ENCODE results near the gene SLX4IP.
"Not testable (repeated sequence)": the region's sequence is repeated elsewhere in the genome, so short reads cannot be mapped to it uniquely, and the experiment has no call there.

The SLX4IP gene

DNA sequence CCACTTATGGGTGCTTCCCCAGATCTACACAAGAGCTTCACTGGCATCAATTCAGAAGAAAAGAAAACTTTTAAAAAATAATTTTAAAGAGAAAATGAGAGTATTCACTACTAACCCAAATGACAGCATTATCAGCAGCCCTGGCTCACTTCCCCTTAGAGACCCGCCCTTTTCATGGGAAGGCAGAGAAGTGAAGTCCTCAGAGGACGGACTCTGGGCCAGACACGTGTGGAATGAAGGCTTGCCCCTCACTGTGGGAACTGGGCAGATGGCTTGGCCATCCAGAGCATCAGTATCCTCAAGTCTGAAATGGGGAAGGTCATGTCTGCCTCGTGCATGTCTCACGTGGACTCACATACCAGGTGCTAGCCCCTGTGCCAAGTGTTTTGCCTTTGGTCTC lies 175.1 kb downstream of the SLX4IP start:
- no peak for DNase-seq

DNA sequence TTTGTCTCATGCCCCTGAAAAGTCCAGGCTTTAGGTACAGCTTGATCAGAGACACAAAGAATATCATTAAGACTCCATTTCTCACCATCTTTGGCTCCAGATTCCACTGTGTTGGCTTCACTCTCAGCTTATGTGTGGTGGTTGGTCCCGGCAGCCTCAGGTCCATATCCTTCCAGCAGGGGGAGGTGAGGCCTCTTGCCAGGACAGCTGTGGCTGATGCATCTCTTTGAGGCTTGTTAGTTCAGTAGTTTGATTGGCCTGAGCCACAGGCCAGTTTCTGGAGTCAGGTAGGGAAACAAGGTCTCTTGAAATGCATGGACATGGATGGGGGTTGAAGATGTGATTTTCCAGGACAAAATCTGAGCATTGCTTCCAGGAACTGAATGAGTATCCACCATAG lies 176.3 kb downstream of the SLX4IP start:
- DNase-seq = peak; percentile 48

DNA sequence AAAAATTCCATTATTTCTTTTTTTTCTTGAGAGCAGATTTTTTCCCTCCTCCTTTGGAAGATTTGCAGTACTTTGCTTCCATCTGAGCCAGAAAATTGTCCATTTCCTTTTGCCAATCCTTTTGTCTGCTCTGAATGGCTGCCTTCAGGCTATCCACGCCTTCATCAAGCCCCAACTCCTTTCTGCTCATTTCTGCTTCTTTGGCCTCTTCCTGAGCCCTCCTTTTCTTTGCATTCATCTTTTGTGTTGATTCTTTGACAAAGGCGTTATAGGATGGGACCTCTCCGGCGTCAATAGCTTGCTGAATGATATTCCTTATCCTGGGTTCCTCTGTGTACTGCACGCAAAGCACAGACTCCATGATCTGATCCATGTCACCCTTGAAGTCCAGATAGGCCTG lies 178.3 kb downstream of the SLX4IP start:
- not testable (repeated sequence) for DNase-seq

DNA sequence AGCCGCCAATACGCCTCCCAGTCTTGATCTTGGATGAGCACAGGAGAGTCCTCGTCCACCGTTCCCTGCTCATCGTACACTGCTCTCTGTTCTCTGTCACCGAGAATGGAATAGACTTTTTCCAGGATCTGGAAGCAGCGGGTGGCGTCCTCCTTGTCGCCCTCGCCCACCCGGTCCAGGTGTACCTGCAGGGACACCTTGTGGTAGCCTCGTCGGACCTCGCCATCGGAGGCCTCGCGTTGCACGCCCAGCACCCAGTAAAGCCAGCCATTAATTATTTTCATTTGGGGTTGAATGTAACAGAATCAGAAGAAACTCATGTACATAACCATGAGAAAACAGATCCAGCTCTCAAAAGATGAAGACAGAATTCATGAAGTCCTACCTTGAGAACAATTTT lies 178.8 kb downstream of the SLX4IP start:
- no peak for DNase-seq

DNA sequence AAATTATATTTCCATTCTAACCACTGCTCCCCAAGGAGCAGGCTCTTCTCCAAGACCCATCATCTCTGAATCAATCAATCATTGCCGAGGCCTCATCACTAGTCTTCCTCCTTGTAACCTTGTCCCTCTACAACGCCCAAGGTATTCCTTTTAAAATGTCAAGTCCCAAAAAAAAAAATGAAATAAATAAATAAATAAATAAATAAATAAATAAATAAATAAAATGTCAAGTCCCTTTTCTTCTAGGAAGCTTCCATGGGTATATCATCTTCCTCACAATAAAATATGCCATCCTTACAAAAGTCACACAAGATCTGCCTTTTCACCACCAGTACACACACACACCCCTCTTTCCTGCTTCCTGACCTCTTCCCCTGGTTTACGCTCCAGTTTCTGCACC lies 181.1 kb downstream of the SLX4IP start:
- no peak for DNase-seq

DNA sequence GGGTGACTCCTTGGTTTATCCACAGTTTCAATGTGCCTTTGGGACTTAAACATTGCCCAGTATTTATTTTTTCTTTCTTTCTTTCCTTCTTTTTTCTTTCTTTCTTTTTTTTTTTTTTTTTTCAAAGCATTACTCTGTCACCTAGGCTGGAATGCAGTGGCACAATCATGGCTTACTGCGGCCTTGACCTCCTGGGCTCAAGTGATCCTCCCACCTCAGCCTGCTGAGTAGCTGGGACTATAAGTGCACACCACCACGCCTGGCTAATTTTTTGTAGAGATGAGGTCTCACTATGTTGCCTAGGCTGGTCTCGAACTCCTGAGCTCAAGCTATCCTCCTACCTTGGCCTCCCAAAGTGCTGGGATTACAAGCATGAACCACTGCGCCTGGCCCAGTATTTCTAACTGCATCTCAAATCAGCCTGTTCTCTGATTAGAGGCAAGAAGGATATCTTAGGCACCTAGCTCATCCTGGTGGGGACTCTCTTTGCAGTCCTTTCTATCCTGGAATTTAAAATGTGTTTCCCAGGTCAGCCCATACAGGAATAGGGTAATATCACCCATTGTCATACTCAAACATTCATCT lies 182.5 kb downstream of the SLX4IP start:
- not testable (repeated sequence) for DNase-seq

DNA sequence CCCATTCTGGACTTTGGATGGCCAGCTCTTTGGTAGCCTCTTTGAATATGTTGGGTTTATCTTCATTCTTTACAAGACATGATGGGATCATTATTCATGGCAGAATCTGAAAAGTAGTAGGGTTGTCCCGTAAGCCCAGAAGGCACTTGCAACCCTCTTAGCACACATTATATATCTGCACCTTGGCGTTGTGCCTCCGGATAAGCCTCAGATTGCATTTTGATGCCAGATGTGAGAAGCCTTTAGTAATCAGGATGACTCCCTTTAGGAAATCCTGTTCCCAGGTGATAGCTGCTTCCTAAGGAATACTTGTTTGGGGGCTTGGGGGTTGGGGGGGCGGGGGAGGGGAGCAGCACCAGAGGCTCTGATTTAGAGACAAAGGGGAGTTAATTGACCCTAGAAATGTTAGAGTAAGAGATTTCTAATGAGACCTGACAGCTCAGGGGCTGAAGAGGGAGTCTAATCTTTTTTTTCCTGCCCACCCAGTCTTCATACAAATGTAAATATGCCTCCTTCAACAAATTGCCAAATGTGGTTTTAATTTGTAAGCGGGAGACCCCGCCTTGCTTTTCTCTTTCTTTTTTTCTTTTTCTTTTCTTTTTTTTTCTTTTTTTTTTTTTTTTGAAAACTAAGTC lies 183.6 kb downstream of the SLX4IP start:
- DNase-seq = no peak

DNA sequence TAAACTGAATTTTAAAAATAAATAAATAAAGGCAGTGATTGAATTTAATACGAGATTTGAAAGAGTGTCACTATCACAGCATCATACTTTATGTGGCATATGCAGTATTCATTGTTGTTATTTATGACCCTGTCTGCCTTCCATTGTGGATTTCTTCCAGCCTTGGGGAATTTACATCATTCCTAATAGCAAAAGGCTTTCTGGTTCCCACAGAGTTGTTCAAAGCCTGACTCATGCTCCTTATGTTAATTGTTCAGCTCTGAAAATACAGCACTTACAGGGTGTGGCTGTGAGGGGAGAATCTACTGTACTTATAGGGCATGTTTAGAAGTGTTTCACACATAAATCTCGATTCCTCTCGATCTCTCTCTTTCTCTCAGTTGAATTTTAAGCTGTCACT lies 184.3 kb downstream of the SLX4IP start:
- DNase-seq = peak; percentile 91

DNA sequence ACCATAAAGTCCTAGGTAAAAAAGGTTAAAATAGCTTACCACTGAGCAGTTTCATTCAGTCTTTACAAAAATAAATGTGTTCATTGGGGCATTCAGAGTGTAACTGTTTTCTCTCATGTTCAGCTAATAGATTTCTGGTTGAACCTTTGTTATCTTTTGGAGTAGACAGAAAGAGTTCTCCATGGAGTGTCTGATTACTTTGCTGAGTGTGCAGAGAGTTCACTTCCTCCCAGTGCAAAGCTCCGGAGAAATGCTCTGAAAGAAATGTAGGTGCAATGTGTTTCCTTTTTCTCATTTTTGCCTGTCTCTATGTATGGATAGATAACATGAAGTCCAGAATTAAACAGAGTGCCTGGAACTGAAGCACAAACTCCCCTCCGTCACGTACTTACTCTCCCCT lies 186.0 kb downstream of the SLX4IP start:
- no peak for DNase-seq

DNA sequence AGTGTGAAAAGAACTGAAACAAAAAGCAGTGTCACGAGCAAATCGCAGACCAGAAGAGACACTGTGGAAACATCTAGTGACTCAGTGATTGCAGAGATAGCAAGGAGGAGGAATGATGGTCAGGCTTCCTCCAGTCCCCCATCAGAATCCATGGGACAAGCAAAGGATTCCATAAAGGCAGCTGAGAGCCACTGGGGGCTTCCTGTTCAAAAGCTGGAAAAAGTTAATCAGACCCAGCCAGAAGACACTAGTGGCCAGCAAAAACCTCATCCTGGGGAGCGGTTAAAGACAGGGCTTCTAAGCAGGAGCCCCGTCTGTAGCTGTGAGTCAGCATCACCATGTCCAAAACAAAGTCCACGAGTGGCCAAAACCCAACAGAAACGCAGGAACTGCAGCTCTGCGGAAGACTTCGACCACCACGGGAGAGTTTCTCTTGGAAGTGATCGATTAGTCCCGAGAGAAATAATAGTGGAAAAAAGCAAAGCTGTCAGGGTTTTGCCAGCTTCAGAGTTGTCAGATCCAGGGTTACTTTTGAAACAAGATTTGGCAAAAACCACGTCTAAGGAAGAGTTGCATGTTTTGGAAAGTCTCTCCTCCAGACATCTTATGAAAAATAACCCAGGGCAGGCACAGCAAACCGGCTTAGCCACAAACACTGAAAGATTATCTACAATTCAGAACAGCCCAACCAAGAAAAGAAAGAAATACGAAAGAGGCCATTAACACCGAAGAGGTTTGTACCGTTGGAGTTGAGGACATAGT lies 187.7 kb downstream of the SLX4IP start:
- DNase-seq = peak; percentile 70

DNA sequence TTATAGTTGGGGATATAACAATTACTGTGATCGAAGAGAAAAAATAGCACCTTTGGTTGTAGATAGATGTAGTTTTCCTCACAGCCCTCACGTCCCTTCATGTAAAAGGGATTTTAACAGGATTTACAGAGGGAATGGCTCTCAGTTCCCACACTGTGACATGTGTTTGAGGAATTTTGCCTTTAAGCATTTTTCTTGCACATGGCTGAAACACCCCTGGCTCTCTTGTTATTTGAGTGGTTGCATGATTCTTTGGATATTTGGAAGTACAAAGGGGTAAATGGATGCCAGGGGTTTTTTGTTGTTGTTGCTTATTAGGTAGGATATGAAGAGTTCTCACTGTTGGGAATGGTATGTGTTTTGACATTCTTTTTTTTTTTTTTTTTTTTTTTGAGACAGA lies 190.5 kb downstream of the SLX4IP start:
- DNase-seq = peak; percentile 68

DNA sequence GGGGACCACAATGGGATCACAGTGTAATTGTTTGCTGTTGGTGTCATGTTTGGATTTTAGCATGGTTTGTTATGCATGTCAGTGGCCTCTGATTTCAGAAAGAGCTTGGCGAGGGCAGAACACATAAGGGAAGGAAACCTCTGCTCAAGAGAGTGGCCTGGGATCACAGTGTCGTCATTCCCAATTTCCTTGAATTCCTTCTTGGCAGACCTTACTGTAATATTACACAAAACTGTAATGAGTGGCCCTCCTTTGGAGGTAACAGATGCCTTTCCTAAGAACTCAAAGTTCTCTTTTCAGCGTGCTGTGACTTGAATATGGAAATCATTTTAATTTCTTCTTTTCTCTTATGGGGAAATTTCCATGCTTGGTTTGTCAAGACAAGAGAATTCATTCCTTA lies 191.8 kb downstream of the SLX4IP start:
- DNase-seq = no peak

DNA sequence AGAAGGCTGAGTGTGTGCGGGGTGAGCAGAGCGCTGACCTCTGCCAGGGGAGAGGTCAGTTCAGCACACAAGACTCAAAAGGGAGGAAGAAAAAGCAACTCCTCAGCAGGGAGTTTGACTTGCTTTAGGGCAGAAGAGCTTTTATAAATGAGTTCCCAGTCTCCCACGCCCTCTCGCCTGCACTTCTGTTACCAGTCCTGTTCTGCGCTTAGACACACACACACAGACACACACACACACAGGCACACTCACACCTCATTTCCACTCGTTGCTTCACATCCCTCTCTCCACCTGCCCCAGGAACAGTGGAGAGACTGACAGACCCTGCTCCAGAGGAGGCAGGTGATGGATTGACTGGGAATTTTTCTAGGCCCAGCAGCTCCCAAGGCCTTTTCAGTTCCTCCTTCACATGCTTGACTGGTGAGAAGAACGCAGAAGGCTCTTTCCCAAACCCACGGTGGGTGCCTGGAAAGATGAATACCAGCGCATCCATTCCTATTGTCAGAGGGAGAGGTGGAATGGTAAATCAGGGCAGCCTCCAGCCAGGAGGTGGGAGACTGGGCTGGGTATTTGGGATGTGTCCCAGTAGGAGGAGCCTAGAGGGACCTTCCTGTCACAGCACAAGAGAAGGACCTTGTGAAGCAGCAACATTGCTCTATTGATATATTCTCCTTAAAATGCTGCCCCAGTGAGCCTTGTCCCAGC lies 195.0 kb downstream of the SLX4IP start:
- DNase-seq = no peak

DNA sequence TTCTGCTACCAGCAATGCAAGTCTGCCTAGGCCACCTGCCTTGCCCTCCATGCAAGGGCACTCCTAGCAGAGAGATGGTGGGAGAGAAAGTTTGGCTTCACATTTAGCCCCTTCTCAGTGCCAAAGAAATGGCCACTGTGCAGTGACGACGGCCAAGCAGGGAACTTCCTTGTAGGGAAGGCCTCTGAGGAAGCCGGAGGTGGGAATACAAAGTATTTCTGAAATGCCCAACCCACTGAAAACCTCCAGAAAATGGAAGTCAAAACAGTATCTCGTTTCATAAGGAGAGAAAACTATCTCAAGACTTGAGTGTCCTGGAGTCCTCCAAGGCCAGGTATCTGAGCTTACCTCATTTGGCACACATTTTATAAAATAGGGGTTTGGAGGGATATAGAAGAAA lies 196.0 kb downstream of the SLX4IP start:
- no peak for DNase-seq

DNA sequence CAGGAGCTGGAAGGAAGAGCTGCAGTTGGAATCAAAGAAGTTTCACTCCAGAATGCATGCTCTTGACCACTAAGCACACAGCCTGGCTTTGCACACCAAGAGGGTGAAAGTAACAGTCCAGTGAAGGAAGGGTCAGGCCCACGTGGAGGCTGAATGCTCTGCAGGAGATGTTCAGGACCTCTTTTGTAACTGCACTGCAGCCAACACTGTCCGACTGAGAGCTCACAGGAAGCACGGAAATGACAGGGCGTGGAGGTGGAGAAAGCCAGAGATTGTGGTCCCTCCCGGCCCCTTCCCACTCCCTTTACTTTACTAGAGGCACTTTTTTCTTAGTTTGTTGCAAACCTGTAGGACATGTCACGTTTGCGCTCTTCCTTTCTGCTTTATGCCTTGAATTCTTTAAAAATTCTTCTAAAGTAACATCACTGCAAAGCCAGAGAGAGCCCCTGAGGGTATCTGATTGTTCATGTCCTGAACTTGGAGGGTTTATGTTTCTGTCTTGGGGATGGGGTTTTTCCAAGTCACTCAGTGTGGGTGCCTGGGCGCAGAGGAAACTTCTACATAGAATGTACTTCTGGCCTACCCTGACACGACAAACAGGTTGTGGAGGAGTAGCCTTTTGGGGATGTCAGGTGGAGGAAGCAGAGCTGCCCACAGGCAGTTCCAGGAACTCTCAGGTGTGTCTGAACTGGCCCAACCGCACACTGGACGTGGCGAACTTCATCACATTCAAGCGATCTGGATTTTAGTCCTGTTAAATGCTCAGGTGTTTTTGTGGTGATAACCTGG lies 197.8 kb downstream of the SLX4IP start:
- peak; percentile 71 for DNase-seq

DNA sequence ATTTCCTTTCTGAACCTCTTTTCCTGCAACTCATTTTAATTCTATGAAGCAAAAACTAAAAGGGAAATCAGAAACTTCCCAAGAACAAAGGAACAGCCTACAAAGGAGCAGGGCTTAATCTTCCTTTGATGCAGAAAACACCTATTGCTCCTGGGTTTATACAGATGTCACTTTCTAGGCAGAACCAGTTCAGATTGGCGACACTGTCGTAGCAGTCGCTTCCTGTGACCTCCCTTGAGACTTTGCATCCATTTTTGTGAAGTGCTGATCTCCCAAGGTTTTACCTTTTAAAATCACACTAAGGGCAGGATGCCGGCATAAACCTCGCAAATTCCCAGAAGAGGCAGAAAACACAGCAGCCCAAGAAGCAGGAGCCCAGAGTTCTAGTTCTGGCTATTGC lies 198.6 kb downstream of the SLX4IP start:
- no peak for DNase-seq

DNA sequence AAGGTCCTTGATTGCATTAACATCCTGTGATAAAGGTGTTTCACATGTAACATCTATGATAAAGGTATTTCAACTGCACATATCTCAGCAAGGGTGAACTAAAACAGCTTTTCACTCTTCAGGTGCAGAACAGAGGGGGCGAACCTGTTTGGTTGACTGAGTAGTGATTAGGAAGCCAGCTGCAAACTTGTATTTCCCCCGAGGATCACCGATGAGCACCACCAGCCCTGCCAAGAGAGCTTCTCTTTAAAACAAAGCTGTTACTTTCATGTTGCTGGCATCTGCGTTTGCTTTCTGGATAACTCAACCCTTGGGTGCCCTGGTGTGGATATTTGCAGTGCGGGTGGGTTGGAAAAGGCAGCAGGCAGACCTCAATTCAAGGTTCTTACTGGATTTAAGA lies 199.1 kb downstream of the SLX4IP start:
- no peak for DNase-seq

DNA sequence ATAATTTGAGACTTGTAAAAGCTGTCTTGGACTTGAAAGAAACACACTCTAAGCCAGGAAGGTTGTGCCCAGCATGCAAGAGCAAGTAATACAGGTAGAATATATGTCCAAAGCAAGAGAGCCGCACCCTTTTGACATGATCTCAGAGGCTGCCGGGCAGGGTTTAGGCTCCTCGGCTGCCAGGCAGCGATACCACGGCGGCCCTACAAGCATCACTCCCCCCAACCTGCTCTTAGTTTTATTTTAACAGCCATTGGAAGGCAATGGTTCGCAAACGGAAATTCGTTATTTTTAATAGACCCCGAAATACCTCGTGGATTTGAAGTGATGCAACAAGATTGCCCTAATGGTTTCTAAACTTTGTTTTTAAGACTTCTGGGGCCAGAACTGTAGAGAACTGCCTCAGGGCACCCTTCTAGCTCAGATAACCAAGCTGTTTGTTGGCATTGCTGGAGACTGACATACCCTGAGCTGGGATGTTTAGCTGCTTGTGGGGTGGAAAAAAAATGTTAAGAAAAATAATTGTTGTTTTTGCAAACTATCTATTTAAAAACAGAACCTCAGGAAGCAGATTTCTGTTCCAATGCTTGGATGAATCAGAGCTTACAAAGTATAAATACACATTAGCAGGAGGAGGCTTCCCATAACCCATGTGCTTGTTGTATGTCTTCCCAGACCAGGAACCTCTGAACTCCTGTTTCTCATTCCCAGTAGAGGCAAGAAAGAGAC lies 199.7 kb downstream of the SLX4IP start:
- DNase-seq = peak; percentile 88

DNA sequence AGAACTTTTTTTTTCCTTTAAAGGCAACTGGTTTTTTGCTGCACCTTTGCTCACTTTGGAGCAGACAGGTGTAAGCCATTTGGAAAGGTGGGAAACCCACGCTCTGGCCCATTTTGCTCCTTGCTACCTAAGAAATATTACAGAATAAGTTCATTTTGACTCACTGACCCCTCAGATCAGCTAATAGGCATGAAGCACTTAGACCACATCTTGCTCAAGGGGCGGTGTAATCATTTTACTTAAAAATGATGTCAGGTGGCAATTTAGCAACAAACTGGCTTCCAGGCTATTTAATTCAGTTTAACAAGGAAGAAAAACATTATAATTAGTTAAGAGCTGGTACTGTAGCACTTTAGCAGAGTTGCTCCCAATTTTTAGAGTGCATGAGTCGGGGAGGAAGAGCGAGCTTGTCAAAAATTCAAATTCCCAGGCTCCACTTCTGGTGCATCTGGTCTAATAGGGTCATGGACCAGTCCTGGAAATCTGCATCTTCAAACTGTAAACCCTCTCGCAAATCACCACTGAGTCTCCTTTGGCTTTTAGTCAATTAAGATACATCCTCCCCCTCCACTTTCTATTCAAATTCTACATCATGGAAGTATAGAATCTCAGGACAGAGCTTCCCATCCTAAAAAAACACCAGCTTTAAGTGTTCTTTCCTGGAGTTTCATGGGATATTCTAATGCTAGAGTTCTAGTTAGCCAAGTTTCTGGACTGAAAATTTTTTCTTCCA lies 200.5 kb downstream of the SLX4IP start:
- peak; percentile 31 for DNase-seq

DNA sequence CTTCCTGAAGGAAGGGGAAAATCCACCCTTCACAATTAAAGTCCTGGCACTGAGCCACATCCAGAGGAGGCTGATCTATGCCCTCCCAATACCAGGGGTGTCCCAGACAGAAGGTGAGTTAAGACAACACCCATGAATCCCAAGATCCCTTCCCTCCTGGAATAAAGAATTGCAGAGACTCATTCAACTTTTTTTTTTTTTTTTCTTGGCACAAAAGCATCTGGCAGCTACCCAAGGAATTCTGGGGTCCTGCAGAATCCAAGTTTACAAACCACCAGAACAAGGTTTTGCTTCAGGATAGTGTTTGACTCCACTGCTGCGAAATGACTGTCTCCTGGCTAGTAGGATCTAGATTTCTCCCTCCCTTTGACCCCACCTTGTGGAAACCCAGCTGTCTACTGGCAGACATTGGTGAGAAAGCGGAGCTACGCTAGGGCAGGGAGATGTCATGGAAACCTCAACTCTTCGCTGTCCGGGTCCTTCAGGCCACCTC lies 201.3 kb downstream of the SLX4IP start:
- peak; percentile 62 for DNase-seq

DNA sequence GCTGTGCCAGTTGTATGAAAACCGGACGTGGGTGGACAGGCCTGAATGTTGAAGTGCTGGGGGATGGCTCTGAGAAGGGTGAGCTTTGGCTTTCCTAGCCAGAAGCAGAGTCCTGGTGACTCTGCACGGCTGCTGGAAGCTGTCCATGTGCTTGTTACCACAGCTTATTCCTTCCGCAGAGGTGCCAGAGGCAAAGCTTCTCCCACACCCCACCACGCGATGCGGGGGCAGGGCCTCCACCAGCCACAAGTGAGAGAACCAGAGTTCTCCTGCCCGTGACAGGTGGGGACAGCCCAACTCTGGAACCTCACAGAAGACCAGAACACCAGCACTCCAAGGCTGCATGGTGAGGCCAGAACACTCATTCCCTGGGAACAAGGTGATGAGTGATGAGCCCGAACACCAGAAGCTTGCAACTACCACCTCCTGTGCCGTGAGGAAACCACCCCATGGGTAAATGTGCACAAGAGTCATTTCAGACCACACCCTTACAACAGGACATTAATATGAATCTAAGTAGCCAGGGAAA lies 202.0 kb downstream of the SLX4IP start:
- DNase-seq = peak; percentile 70

Measured in EL (cell line).